HEK293 (cell line): ENCODE measurements around the gene S100A2.
"Not testable (repeated sequence)": the region's sequence is repeated elsewhere in the genome, so short reads cannot be mapped to it uniquely, and the experiment has no call there.

Experiments used
- ZNF138 ChIP-seq: fragments of 450-650 bp; formaldehyde crosslinking; IDR thresholded peaks from 2 replicates; pipeline ENCODE4 v1.5.1; 2016; ENCODE audit warnings: missing biosample characterization, missing genetic modification characterization, borderline replicate concordance
- ZNF670 ChIP-seq: fragments of 450-650 bp; formaldehyde crosslinking; IDR thresholded peaks from 2 replicates; pipeline ENCODE4 v1.5.1; 2016; ENCODE audit warnings: missing biosample characterization, missing genetic modification characterization, low read depth
- TF ChIP-seq, protein P1 (sequence below): fragments of 450-650 bp; formaldehyde crosslinking; IDR thresholded peaks from 2 replicates; pipeline ENCODE4 v1.5.1; 2016; ENCODE audit warnings: missing biosample characterization, missing genetic modification characterization, low read depth
- TF ChIP-seq, protein P2 (sequence below): fragments of 450-650 bp; formaldehyde crosslinking; IDR thresholded peaks from 2 replicates; pipeline ENCODE4 v1.5.1; 2016; ENCODE audit warnings: missing biosample characterization, missing genetic modification characterization

DNA sequence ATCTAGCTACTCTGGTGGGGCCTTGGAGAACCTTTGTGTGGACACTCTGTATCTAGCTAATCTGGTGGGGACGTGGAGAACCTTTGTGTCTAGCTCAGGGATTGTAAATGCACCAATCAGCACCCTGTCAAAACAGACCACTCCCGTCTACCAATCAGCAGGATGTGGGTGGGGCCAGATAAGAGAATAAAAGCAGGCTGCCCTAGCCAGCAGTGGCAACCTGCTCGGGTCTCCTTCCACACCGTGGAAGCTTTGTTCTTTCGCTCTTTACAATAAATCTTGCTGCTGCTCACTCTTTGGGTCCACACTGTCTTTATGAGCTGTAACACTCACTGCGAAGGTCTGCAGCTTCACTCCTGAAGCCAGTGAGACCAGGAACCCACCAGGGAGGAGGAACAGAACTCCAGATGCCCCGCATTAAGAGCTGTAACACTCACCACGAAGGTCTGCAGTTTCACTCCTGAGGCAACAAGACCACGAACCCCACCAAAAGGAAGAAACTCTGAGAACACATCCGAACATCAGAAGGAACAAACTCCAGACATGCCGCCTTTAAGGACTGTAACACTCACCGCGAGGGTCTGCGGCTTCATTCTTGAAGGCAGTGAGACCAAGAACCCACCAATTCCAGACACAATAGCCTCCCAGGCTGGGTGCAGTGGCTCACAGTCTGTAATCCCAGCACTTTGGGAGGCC lies 43.1 kb downstream of the S100A2 start:
- TF ChIP-seq ZNF670, ZNF138: not testable (repeated sequence)
- TF ChIP-seq, protein P1, sequence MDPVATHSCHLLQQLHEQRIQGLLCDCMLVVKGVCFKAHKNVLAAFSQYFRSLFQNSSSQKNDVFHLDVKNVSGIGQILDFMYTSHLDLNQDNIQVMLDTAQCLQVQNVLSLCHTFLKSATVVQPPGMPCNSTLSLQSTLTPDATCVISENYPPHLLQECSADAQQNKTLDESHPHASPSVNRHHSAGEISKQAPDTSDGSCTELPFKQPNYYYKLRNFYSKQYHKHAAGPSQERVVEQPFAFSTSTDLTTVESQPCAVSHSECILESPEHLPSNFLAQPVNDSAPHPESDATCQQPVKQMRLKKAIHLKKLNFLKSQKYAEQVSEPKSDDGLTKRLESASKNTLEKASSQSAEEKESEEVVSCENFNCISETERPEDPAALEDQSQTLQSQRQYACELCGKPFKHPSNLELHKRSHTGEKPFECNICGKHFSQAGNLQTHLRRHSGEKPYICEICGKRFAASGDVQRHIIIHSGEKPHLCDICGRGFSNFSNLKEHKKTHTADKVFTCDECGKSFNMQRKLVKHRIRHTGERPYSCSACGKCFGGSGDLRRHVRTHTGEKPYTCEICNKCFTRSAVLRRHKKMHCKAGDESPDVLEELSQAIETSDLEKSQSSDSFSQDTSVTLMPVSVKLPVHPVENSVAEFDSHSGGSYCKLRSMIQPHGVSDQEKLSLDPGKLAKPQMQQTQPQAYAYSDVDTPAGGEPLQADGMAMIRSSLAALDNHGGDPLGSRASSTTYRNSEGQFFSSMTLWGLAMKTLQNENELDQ, result not testable (repeated sequence)
- TF ChIP-seq, protein P2, sequence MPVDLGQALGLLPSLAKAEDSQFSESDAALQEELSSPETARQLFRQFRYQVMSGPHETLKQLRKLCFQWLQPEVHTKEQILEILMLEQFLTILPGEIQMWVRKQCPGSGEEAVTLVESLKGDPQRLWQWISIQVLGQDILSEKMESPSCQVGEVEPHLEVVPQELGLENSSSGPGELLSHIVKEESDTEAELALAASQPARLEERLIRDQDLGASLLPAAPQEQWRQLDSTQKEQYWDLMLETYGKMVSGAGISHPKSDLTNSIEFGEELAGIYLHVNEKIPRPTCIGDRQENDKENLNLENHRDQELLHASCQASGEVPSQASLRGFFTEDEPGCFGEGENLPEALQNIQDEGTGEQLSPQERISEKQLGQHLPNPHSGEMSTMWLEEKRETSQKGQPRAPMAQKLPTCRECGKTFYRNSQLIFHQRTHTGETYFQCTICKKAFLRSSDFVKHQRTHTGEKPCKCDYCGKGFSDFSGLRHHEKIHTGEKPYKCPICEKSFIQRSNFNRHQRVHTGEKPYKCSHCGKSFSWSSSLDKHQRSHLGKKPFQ (tag by site-specific recombination), result not testable (repeated sequence)
